CD14-positive monocyte (primary cell): ENCODE data around the gene GATD1. TPM values are rescaled to one million over a fixed set of nuclear protein-coding genes. Genes with fewer than 3 reads are reported as not detected.

ENCODE experiments used
- DNase-seq, 3 donors: peaks; one replicate each; pipeline ENCODE4 v3.0.0-alpha.2; 2011 to 2022
- H2AFZ ChIP-seq: 2 replicates; pipeline ENCODE4 v1.6.0; 2012; ENCODE audit warnings: mild to moderate bottlenecking, low read depth, low read length, inconsistent platforms; ENCODE audit not compliant: insufficient read depth, poor library complexity, severe bottlenecking
- H3K27ac ChIP-seq, 2 donors: 1 replicate in 1 of 2; 2 replicates in 1 of 2; pipeline ENCODE4 v1.5.1; 2012 to 2013; ENCODE audit warnings: low read length in 2 of 2, control low read depth in 1 of 2, inconsistent platforms in 1 of 2, low read depth in 1 of 2, mild to moderate bottlenecking in 1 of 2
- H3K27me3 ChIP-seq, 2 donors: one replicate each; pipeline versions ENCODE4 v1.6.0 to v1.6.1; 2011 to 2013; ENCODE audit warnings: low read length in 2 of 2; ENCODE audit not compliant: control insufficient read depth in 2 of 2, insufficient read depth in 2 of 2
- H3K36me3 ChIP-seq, 2 donors: replicated peaks in 1 of 2; 1 replicate in 1 of 2; 2 replicates in 1 of 2; pipeline versions ENCODE4 v1.5.1 to v1.6.1; 2012 to 2013; ENCODE audit warnings: low read length in 2 of 2, control low read depth in 1 of 2, inconsistent platforms in 1 of 2, mild to moderate bottlenecking in 1 of 2; ENCODE audit not compliant: insufficient read depth in 2 of 2, control insufficient read depth in 1 of 2
- H3K4me1 ChIP-seq, 2 donors: 1 replicate in 1 of 2; 2 replicates in 1 of 2; pipeline versions ENCODE4 v1.5.1 to v1.6.1; 2012 to 2013; ENCODE audit warnings: low read length in 2 of 2, control low read depth in 1 of 2, inconsistent platforms in 1 of 2, mild to moderate bottlenecking in 1 of 2, moderate library complexity in 1 of 2; ENCODE audit not compliant: insufficient read depth in 2 of 2, control insufficient read depth in 1 of 2
- H3K4me2 ChIP-seq: replicated peaks from 2 replicates; pipeline ENCODE3; 2012; ENCODE audit warnings: low read length, moderate library complexity, mild to moderate bottlenecking; ENCODE audit not compliant: poor library complexity, severe bottlenecking; ENCODE audit errors: extremely low read depth
- H3K4me3 ChIP-seq, 3 experiments: fragments of 200-600 bp in 1 of 3; sonication (generic) in 1 of 3; replicated peaks in 1 of 3; 1 replicate in 2 of 3; 2 replicates in 1 of 3; pipeline ENCODE4 v1.5.1; 2011 to 2013; ENCODE audit warnings: low read length in 3 of 3, mild to moderate bottlenecking in 3 of 3, control low read depth in 2 of 3, low read depth in 2 of 3, inconsistent platforms in 1 of 3, moderate library complexity in 1 of 3
- H3K79me2 ChIP-seq: 2 replicates; pipeline ENCODE4 v1.6.0; 2012; ENCODE audit warnings: mild to moderate bottlenecking, control low read depth, inconsistent platforms, low read length, moderate library complexity; ENCODE audit not compliant: insufficient read depth
- H3K9ac ChIP-seq: 2 replicates; pipeline ENCODE4 v1.6.0; 2017; ENCODE audit warnings: low read length, mild to moderate bottlenecking; ENCODE audit not compliant: insufficient read depth, poor library complexity, severe bottlenecking
- H3K9me3 ChIP-seq, 2 donors: replicated peaks in 1 of 2; 1 replicate in 1 of 2; 2 replicates in 1 of 2; pipeline versions ENCODE4 v1.5.1 to v1.6.1; 2012 to 2013; ENCODE audit warnings: low read length in 2 of 2, control low read depth in 1 of 2; ENCODE audit not compliant: control insufficient read depth in 1 of 2, insufficient read depth in 1 of 2
- H4K20me1 ChIP-seq: 2 replicates; pipeline ENCODE4 v1.6.0; 2012; ENCODE audit warnings: mild to moderate bottlenecking, low read length, control low read depth, moderate library complexity; ENCODE audit not compliant: insufficient read depth
- H3K27ac Mint-ChIP-seq, 7 donors: one replicate each; pipeline ENCODE4 v1.8.0; 2020; ENCODE audit warnings: mild to moderate bottlenecking in 7 of 7, mixed read lengths in 7 of 7, moderate library complexity in 6 of 7, inconsistent platforms in 2 of 7
- H3K27me3 Mint-ChIP-seq, 3 donors: one replicate each; pipeline ENCODE4 v1.8.0; 2021 to 2022; ENCODE audit warnings: low read depth in 3 of 3, mild to moderate bottlenecking in 3 of 3, mixed read lengths in 3 of 3, moderate library complexity in 3 of 3, inconsistent platforms in 1 of 3
- H3K36me3 Mint-ChIP-seq, 2 donors: one replicate each; pipeline ENCODE4 v1.8.0; 2020; ENCODE audit warnings: mixed read lengths in 2 of 2, inconsistent platforms in 1 of 2, mild to moderate bottlenecking in 1 of 2
- H3K4me1 Mint-ChIP-seq: one replicate; pipeline ENCODE4 v1.8.0; 2020; ENCODE audit warnings: mild to moderate bottlenecking, mixed read lengths
- H3K4me3 Mint-ChIP-seq, 2 donors: one replicate each; pipeline ENCODE4 v1.8.0; 2020; ENCODE audit warnings: mild to moderate bottlenecking in 2 of 2, mixed read lengths in 2 of 2, moderate library complexity in 1 of 2
- H3K9me3 Mint-ChIP-seq, 7 donors: one replicate each; pipeline ENCODE4 v1.8.0; 2020 to 2022; ENCODE audit warnings: mixed read lengths in 7 of 7, mild to moderate bottlenecking in 6 of 7, moderate library complexity in 6 of 7, inconsistent platforms in 2 of 7
- WGBS: methylation state at CpG from one replicate; pipeline ENCODE4 v1.1.5; 2013; ENCODE audit warnings: missing lambda C conversion rate; ENCODE audit not compliant: insufficient coverage; 5-methylcytosine and 5-hydroxymethylcytosine counted together
- intact Hi-C, 2 donors: fragments of 100-400 bp; cut with micrococcal nuclease; formaldehyde crosslinking; loops; one replicate each; pipeline versions ENCODE4 v1.15.0 to v1.15.1; 2023
- polyA plus RNA-seq, 3 donors: library from polyadenylated mRNA; depleted of rRNA in 1 of 3; unstranded in 2 of 3; stranded (reverse) in 1 of 3; fragments of 300-500 nt in 2 of 3; fragments of >200 nt in 1 of 3; fragmentation: Illumina TruSeq in 2 of 3; gene quantifications; 1 replicate in 2 of 3; 2 replicates in 1 of 3; pipeline ENCODE4 v1.2.3, GENCODE V29; 2012 to 2021
- TF ChIP-seq, protein P1 (sequence below): fragments of 200-600 bp; IDR thresholded peaks from one replicate; pipeline ENCODE4 v1.8.0; 2022; ENCODE audit warnings: antibody characterized with exemption, mild to moderate bottlenecking

Gene GATD1
- polyA plus RNA-seq, 3 donors: 4.5 to 45.6 (median 4.6) TPM

DNA sequence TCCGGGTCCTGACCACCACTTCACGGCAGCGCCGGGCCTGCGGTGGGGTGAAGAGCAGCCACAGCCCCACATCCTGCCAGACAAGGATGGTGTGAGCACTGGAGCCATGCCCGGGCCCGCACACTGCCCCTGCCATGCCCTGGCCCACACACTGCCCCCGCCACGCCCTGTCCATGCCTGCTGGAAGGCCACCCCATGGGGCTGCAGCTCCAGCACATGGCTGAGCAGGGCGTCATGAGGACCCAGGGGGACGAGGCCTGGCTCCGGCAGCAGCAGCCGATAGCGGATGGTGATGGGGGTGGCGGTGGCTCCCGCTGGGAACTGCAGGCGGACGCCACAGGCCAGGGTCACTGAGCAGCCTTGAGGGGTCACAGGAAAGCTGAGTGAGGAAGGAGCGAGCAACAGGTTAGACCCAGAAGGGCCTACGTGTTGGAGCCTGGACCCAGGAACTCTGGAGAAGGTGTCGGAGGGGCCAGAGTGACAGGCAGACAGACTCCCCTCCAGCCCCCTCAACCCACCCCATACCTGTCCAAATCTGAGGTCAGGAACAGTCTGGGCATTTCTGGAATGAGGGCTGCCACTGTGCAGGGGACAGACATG lies 24.8 kb upstream of the GATD1 start:
- H3K79me2 ChIP-seq: peaks cover 9% of the 10 kb centered on the region
- no peak overlapping the region for H3K4me3 ChIP-seq
- H3K27ac Mint-ChIP-seq: no peak overlapping the region
- peaks cover 14 to 15% of the 10 kb centered on the region in 2 donors for H3K36me3 ChIP-seq
- WGBS: 96% methylated on average over 19 of the region's 21 CpGs
- H3K4me1 Mint-ChIP-seq: peaks cover 19% of the 10 kb centered on the region
- intact Hi-C loops: no loop called here
- H3K9me3 Mint-ChIP-seq: peaks cover 0 to 3% (median 0%) of the 10 kb centered on the region in 7 donors
- H3K9ac ChIP-seq: no peak overlapping the region
- no peak for DNase-seq
- no peak overlapping the region for H3K27ac ChIP-seq
- H3K36me3 Mint-ChIP-seq: peaks cover 3 to 22% of the 10 kb centered on the region in 2 donors
- H3K4me2 ChIP-seq: no peak overlapping the region
- peaks cover 25 to 33% of the 10 kb centered on the region in 2 donors for H3K4me1 ChIP-seq
- H3K27me3 Mint-ChIP-seq: peaks cover 0 to 5% (median 2%) of the 10 kb centered on the region in 3 donors
- no peaks in the 10 kb centered on the region for H3K27me3 ChIP-seq
- TF ChIP-seq, protein P1, sequence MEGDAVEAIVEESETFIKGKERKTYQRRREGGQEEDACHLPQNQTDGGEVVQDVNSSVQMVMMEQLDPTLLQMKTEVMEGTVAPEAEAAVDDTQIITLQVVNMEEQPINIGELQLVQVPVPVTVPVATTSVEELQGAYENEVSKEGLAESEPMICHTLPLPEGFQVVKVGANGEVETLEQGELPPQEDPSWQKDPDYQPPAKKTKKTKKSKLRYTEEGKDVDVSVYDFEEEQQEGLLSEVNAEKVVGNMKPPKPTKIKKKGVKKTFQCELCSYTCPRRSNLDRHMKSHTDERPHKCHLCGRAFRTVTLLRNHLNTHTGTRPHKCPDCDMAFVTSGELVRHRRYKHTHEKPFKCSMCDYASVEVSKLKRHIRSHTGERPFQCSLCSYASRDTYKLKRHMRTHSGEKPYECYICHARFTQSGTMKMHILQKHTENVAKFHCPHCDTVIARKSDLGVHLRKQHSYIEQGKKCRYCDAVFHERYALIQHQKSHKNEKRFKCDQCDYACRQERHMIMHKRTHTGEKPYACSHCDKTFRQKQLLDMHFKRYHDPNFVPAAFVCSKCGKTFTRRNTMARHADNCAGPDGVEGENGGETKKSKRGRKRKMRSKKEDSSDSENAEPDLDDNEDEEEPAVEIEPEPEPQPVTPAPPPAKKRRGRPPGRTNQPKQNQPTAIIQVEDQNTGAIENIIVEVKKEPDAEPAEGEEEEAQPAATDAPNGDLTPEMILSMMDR: no peak
- no peak overlapping the region for H3K4me3 Mint-ChIP-seq
- H3K9me3 ChIP-seq: no peaks in the 10 kb centered on the region
- peaks cover 11% of the 10 kb centered on the region for H4K20me1 ChIP-seq
- no peak overlapping the region for H2AFZ ChIP-seq

DNA sequence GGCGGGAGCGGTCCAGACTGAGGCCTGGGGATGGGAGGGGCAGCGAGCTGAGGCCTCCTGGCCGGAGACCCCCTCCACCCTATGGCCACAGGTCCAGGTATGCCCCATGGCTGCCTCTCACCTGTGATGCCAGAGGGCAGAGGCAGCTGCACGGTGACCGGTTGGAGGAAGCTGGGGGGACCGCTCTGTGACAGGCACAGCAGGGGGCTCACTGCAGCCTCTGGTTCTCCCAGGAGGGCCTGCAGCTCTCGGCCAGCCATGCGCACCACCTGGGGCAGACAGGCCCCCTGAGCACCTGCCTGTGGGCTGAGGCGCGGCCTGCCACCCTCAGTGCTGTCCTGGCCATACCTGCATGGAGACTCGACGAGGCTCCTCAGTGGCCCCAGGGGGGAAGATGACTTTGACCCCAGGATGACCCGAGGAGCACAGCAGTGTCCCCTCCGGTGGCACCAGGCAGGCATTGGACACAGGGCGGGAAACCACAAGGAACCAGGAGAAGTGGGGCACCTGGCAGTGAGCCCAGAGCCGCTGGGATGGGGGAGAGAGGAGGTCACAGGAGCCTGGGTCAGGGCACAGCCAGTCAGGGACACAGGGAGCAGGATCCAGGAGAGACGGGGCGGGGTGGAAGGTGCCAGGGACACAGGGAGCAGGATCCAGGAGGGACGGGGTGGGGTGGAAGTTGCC lies 24.0 kb upstream of the GATD1 start:
- H2AFZ ChIP-seq: no peak overlapping the region
- WGBS: 93% methylated on average over 17 of the region's 20 CpGs
- H3K27me3 ChIP-seq: no peaks in the 10 kb centered on the region
- no peak overlapping the region for H3K9ac ChIP-seq
- H3K36me3 Mint-ChIP-seq: peaks cover 3 to 22% of the 10 kb centered on the region in 2 donors
- no peak overlapping the region for H3K4me3 ChIP-seq
- no peak overlapping the region for H3K27ac ChIP-seq
- DNase-seq: no peak
- intact Hi-C loops: no loop called here
- H3K27me3 Mint-ChIP-seq: peaks cover 0 to 5% (median 2%) of the 10 kb centered on the region in 3 donors
- TF ChIP-seq, protein P1: no peak
- H4K20me1 ChIP-seq: peaks cover 11% of the 10 kb centered on the region
- peaks cover 27% of the 10 kb centered on the region for H3K4me1 Mint-ChIP-seq
- H3K4me2 ChIP-seq: no peak overlapping the region
- peaks cover 15% of the 10 kb centered on the region for H3K79me2 ChIP-seq
- H3K9me3 ChIP-seq: no peaks in the 10 kb centered on the region
- peaks cover 34 to 42% of the 10 kb centered on the region in 2 donors for H3K4me1 ChIP-seq
- H3K9me3 Mint-ChIP-seq: peaks cover 0 to 3% (median 0%) of the 10 kb centered on the region in 7 donors
- H3K36me3 ChIP-seq: peaks cover 14 to 15% of the 10 kb centered on the region in 2 donors
- H3K27ac Mint-ChIP-seq: peak overlapping the region in 1 of 7 donors; percentile 46
- no peak overlapping the region for H3K4me3 Mint-ChIP-seq
